ENCODE results near the gene UCN3.

The UCN3 gene

GRCh38 chr10:5364890-5365338 is at the start of gene UCN3:
TSS of gene UCN3 (plus strand) at chr10:5364966. CDS start at chr10:5373721, 8,755 bp downstream.
- DNase-seq, result no peak

- no peak for DNase-seq
Measured at GRCh38 chr10:5317547-5318107, 47.1 kb upstream of the UCN3 start.

- no peak for DNase-seq
Measured at GRCh38 chr10:5318148-5318547, 46.6 kb upstream of the UCN3 start.

- DNase-seq, result no peak
Measured at GRCh38 chr10:5319863-5320262, 44.9 kb upstream of the UCN3 start.

- DNase-seq, result no peak
Measured at GRCh38 chr10:5321273-5321672, 43.5 kb upstream of the UCN3 start.

- DNase-seq, result no peak
Measured at GRCh38 chr10:5323446-5323845, 41.3 kb upstream of the UCN3 start.

GRCh38 chr10:5325076-5325475 is 39.7 kb upstream of the UCN3 start:
- DNase-seq, result no peak

GRCh38 chr10:5334196-5334880 is 30.4 kb upstream of the UCN3 start:
- DNase-seq, result no peak

- no peak for DNase-seq
Measured at GRCh38 chr10:5338010-5338409, 26.8 kb upstream of the UCN3 start.

- DNase-seq, result no peak
Measured at GRCh38 chr10:5343092-5343491, 21.7 kb upstream of the UCN3 start.

- DNase-seq, result no peak
Measured at GRCh38 chr10:5343561-5343960, 21.2 kb upstream of the UCN3 start.

GRCh38 chr10:5343979-5344378 is 20.8 kb upstream of the UCN3 start:
- DNase-seq, result no peak

GRCh38 chr10:5344746-5345145 is 20.0 kb upstream of the UCN3 start:
- no peak for DNase-seq

GRCh38 chr10:5346881-5347280 is 17.9 kb upstream of the UCN3 start:
- DNase-seq, result no peak

- no peak for DNase-seq
Measured at GRCh38 chr10:5349362-5349761, 15.4 kb upstream of the UCN3 start.

GRCh38 chr10:5354068-5354467 is 10.7 kb upstream of the UCN3 start:
- DNase-seq, result no peak

- no peak for DNase-seq
Measured at GRCh38 chr10:5355594-5356301, 9.0 kb upstream of the UCN3 start.

GRCh38 chr10:5356302-5356763 is 8.4 kb upstream of the UCN3 start:
- DNase-seq, result no peak

GRCh38 chr10:5360318-5360915 is 4.3 kb upstream of the UCN3 start:
- DNase-seq, result no peak

GRCh38 chr10:5361966-5362365 is 2.8 kb upstream of the UCN3 start:
- no peak for DNase-seq

GRCh38 chr10:5362873-5363272 is 1.9 kb upstream of the UCN3 start:
- DNase-seq, result no peak

GRCh38 chr10:5364374-5364773 is 392 bp upstream of the UCN3 start:
- no peak for DNase-seq

- no peak for DNase-seq
Measured at GRCh38 chr10:5365928-5366327, 1.2 kb downstream of the UCN3 start.
